CD4-positive, alpha-beta T cell (primary cell): ENCODE data around the gene PSMB1. TPM values are rescaled to one million over a fixed set of nuclear protein-coding genes. Genes with fewer than 3 reads are reported as not detected.

Source experiments
- ATAC-seq: fragments of 200-7000 bp; cut with Tn5 transposase; one replicate; pipeline ENCODE4 v1.10.0; 2022; ENCODE audit warnings: mild to moderate bottlenecking; ENCODE audit not compliant: poor library complexity
- CTCF ChIA-PET: fragments of 350-600 bp; sonication (Branson Sonifier 250); formaldehyde crosslinking; loops from one replicate; lab custom pipeline; 2021; ENCODE audit warnings: antibody characterized with exemption, inconsistent platforms; lab: Charles Lee
- POLR2A ChIA-PET: fragments of 350-600 bp; sonication (Branson Sonifier 250); formaldehyde crosslinking; loops from one replicate; lab custom pipeline; 2021; ENCODE audit warnings: antibody characterized with exemption, inconsistent platforms; lab: Charles Lee
- DNase-seq, 14 experiments: peaks; one replicate each; pipeline ENCODE4 v3.0.0-alpha.2; 2013 to 2020; ENCODE audit warnings: mixed read lengths in 2 of 14
- H3K27ac ChIP-seq, 2 donors: one replicate each; pipeline versions ENCODE4 v1.5.1 to v1.7.0; 2013; ENCODE audit warnings: low read length in 2 of 2, low read depth in 1 of 2, mild to moderate bottlenecking in 1 of 2
- H3K27me3 ChIP-seq, 2 experiments: 1 replicate in 1 of 2; 2 replicates in 1 of 2; pipeline versions ENCODE4 v1.6.1 to v1.7.0; 2013; ENCODE audit warnings: low read length in 2 of 2, control low read depth in 1 of 2, mild to moderate bottlenecking in 1 of 2, moderate library complexity in 1 of 2; ENCODE audit not compliant: insufficient read depth in 2 of 2, control insufficient read depth in 1 of 2
- H3K36me3 ChIP-seq: one replicate; pipeline ENCODE4 v1.6.1; 2013; ENCODE audit warnings: low read length, control low read depth; ENCODE audit not compliant: insufficient read depth
- H3K4me1 ChIP-seq: one replicate; pipeline ENCODE4 v1.6.1; 2013; ENCODE audit warnings: low read length, control low read depth; ENCODE audit not compliant: insufficient read depth
- H3K4me3 ChIP-seq: one replicate; pipeline ENCODE4 v1.5.1; 2013; ENCODE audit warnings: mild to moderate bottlenecking, low read length, moderate library complexity
- H3K9me3 ChIP-seq, 2 experiments: 1 replicate in 1 of 2; 2 replicates in 1 of 2; pipeline versions ENCODE4 v1.6.1 to v1.7.0; 2013; ENCODE audit warnings: low read length in 2 of 2, mild to moderate bottlenecking in 2 of 2, control low read depth in 1 of 2, moderate library complexity in 1 of 2; ENCODE audit not compliant: control insufficient read depth in 1 of 2, insufficient read depth in 1 of 2
- H3K27ac Mint-ChIP-seq: one replicate; pipeline ENCODE4 v1.8.0; 2020; ENCODE audit warnings: mixed read lengths
- H3K27me3 Mint-ChIP-seq: one replicate; pipeline ENCODE4 v1.8.0; 2021; ENCODE audit warnings: mixed read lengths
- H3K36me3 Mint-ChIP-seq: one replicate; pipeline ENCODE4 v1.8.0; 2021; ENCODE audit warnings: low read depth, mixed read lengths
- H3K4me1 Mint-ChIP-seq: one replicate; pipeline ENCODE4 v1.8.0; 2021; ENCODE audit warnings: low read depth, mixed read lengths
- H3K4me3 Mint-ChIP-seq: one replicate; pipeline ENCODE4 v1.8.0; 2020; ENCODE audit warnings: mild to moderate bottlenecking, mixed read lengths
- H3K9me3 Mint-ChIP-seq: one replicate; pipeline ENCODE4 v1.8.0; 2020; ENCODE audit warnings: mixed read lengths
- CTCF ChIP-seq: fragments of 200-600 bp; IDR thresholded peaks from one replicate; pipeline ENCODE4 v1.8.0; 2022; ENCODE audit warnings: antibody characterized with exemption, mild to moderate bottlenecking
- intact Hi-C, 2 experiments: fragments of 100-400 bp; cut with DNase I in 1 of 2; cut with micrococcal nuclease in 1 of 2; formaldehyde crosslinking; loops; one replicate each; pipeline versions ENCODE4 v1.15.1 to v1.9.0; 2023 to 2025; cut with DNase I, micrococcal nuclease
- polyA plus RNA-seq, 2 donors: library from polyadenylated mRNA; unstranded; fragments of 120-200 nt; gene quantifications; one replicate each; pipeline ENCODE4 v1.2.1, GENCODE V29; 2013
- total RNA-seq, 174 experiments: library from RNA in 2 of 174; stranded (reverse) in 2 of 174; gene quantifications; one replicate each; pipeline ENCODE4 v1.2.3 and lab custom pipeline; 2021 to 2026

PSMB1 gene
- total RNA-seq = 100 to 1,000 TPM in 1 of 2 experiments, 10 to 100 TPM in 1; 98.8 to 108 TPM
- polyA plus RNA-seq (2013, experiment 1 of 2) = 164 TPM
- polyA plus RNA-seq (2013, experiment 2 of 2) = 134 TPM
- total RNA-seq (lab: John Stamatoyannopoulos, UW) = 62.2 to 406 (median 103) reads per million in 172 experiments

DNA sequence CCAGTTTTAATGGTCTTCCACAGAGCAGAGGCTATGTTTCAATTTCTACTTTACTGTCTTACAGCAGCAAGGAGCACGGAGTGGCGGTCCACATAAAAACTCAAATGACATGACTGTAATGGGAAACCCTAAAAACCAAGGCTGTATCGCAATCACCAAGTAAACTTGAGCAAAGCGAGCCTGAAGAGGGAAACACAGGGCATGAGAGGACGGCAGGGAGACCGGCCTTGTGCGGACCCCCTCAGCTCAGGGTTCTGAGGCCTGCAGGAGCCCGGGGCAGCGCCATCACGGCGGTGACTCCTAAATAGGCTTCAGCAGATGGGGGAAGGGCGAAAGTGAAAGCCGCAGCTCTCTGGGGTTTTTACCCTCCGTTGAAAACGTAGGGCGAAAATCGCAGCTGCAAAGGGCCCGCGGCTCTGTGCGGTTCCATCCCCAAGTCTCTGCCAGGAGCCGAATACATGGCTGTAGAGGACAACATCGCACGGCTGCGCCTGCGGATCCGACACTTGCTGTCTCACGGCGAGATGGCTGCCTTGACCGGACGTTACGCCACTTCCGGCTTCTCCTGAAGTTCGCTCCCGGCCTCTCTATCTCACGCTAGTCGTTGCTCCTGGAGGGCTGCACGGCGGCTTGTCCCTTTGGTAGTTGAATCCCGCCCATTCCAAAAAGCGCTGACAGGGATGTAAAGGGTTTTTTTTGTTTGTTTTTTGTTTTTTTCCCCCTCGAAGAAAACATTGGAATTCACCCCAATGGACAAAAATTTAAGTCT, at the start of gene PSMB1:
PSMB1 (minus strand) TSS at position 543 of the 769 bp plus-strand sequence; CDS start at position 478, 65 bp downstream.
- peak; percentile 54 to 91 (median 71) for DNase-seq
- Histone ChIP-seq H3K4me1 (peaks cover 34% of the 10 kb centered on the region), H3K36me3 (peaks cover 38% of the 10 kb centered on the region), H3K27ac (peak within 1 kb of the TSS; percentile 93), H3K9me3 (no peaks in the 10 kb centered on the region), H3K27me3 (no peaks in the 10 kb centered on the region), H3K4me3 (peak within 1 kb of the TSS; percentile 96)
- POLR2A ChIA-PET = interaction anchor here (0.6 to 3.8 kb wide), 15 partner anchors 9 to 1664 kb away, joined by 3 to 100 read pairs (median 9); partner anchors contain the start of genes C6orf120, DYNLT2, ERMARD and PDCD2
- Mint-ChIP-seq H3K27me3 (no peaks in the 10 kb centered on the region), H3K36me3 (peaks cover 36% of the 10 kb centered on the region), H3K4me1 (peaks cover 31% of the 10 kb centered on the region), H3K4me3 (no peak within 1 kb of the TSS), H3K27ac (no peak within 1 kb of the TSS), H3K9me3 (no peaks in the 10 kb centered on the region)
- ATAC-seq = peak; percentile 13
- TF ChIP-seq CTCF = no peak
- CTCF ChIA-PET = interaction anchor here (1.4 to 2.3 kb wide), 2 partner anchors 12 to 31 kb away, joined by 3 to 9 read pairs; partner anchors contain the start of gene PDCD2
- intact Hi-C loops = loop anchor here (1.0 to 10.0 kb wide), 5 partner anchors 31 to 1341 kb away; partner anchors contain the start of genes C6orf120 (in 1 of the 2), FAM120B (in 1 of the 2), PDCD2 (in 1 of the 2) and PHF10 (in 1 of the 2)

DNA sequence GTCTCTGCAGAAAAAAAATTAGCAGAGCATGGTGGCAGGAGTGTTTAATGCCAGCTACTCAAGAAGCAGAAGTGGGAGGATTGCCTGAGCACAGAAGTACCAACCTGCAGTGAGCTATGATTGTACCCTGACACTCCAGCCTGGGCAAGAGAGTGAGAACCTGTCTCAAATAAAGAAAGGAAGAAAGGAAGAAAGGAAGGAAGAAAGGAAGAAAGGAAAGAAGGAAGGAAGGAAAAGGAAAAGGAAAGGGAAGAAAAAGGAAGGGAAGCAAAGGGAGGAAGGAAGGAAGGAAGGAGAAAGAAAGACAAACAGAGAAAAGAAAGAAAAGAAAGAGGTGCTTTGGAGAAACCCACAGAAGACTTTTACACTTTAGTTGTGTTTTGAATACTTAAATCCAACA, 44.2 kb upstream of the PSMB1 start:
- DNase-seq = no peak
- CTCF ChIA-PET = no interaction called here
- H3K4me3 ChIP-seq = no peak overlapping the region
- Mint-ChIP-seq H3K36me3 (no peaks in the 10 kb centered on the region), H3K9me3 (peaks cover 10% of the 10 kb centered on the region), H3K27ac (no peak overlapping the region), H3K4me3 (no peak overlapping the region), H3K27me3 (peaks cover 41% of the 10 kb centered on the region), H3K4me1 (no peaks in the 10 kb centered on the region)
- H3K36me3 ChIP-seq = no peaks in the 10 kb centered on the region
- POLR2A ChIA-PET = no interaction called here
- intact Hi-C loops = no loop called here
- H3K27ac ChIP-seq = no peak overlapping the region
- TF ChIP-seq CTCF = no peak
- H3K4me1 ChIP-seq = no peaks in the 10 kb centered on the region
- peaks cover 0 to 13% of the 10 kb centered on the region in 2 experiments for H3K9me3 ChIP-seq
- ATAC-seq = no peak
- H3K27me3 ChIP-seq = peaks cover 3 to 4% of the 10 kb centered on the region in 2 experiments

- Histone ChIP-seq H3K9me3 (peaks cover 0 to 17% of the 10 kb centered on the region in 2 experiments), H3K4me3 (no peak overlapping the region), H3K27me3 (peaks cover 3 to 4% of the 10 kb centered on the region in 2 experiments), H3K27ac (no peak overlapping the region), H3K36me3 (no peaks in the 10 kb centered on the region), H3K4me1 (no peaks in the 10 kb centered on the region)
- ChIA-PET CTCF (no interaction called here), POLR2A (no interaction called here)
- no peak for TF ChIP-seq CTCF
- Mint-ChIP-seq H3K4me1 (no peaks in the 10 kb centered on the region), H3K27ac (no peak overlapping the region), H3K9me3 (peaks cover 15% of the 10 kb centered on the region), H3K27me3 (peaks cover 44% of the 10 kb centered on the region), H3K4me3 (no peak overlapping the region), H3K36me3 (no peaks in the 10 kb centered on the region)
- DNase-seq = no peak
- ATAC-seq = no peak
- intact Hi-C loops = no loop called here
Measured at GRCh38 chr6:170596426-170596825, 43.3 kb upstream of the PSMB1 start.
